GM21576 (cell line): ENCODE measurements around the gene MGAT5B.

Experiments used
- ATAC-seq: cut with Tn5 transposase; IDR thresholded peaks from one replicate; pipeline ENCODE4 v1.9.1; 2021; ENCODE audit warnings: mild to moderate bottlenecking, moderate library complexity; ENCODE audit not compliant: unreplicated experiment

Gene MGAT5B

GRCh38 chr17:76878568-76878967, 10.4 kb downstream of the MGAT5B start:
- ATAC-seq = no peak

GRCh38 chr17:76879254-76879653, 11.1 kb downstream of the MGAT5B start:
- no peak for ATAC-seq

GRCh38 chr17:76879691-76880090, 11.5 kb downstream of the MGAT5B start:
- ATAC-seq = no peak

- ATAC-seq = no peak
These were observed 12.1 kb downstream of the MGAT5B start for GRCh38 chr17:76880268-76880667.

- ATAC-seq = no peak
These were observed 12.8 kb downstream of the MGAT5B start for GRCh38 chr17:76880971-76881370.

- no peak for ATAC-seq
These were observed 13.2 kb downstream of the MGAT5B start for GRCh38 chr17:76881408-76881807.

- no peak for ATAC-seq
These were observed 13.8 kb downstream of the MGAT5B start for GRCh38 chr17:76881966-76882365.

GRCh38 chr17:76883744-76884525, 15.7 kb downstream of the MGAT5B start:
- no peak for ATAC-seq

- no peak for ATAC-seq
These were observed 17.0 kb downstream of the MGAT5B start for GRCh38 chr17:76884995-76885893.

GRCh38 chr17:76885894-76886290, 17.7 kb downstream of the MGAT5B start:
- ATAC-seq = no peak

- ATAC-seq = no peak
These were observed 18.2 kb downstream of the MGAT5B start for GRCh38 chr17:76886395-76886794.

GRCh38 chr17:76887802-76888201, 19.6 kb downstream of the MGAT5B start:
- no peak for ATAC-seq

- no peak for ATAC-seq
These were observed 20.5 kb downstream of the MGAT5B start for GRCh38 chr17:76888661-76889060.

GRCh38 chr17:76889323-76889722, 21.1 kb downstream of the MGAT5B start:
- no peak for ATAC-seq

- ATAC-seq = no peak
These were observed 24.1 kb downstream of the MGAT5B start for GRCh38 chr17:76892329-76892728.

- ATAC-seq = no peak
These were observed 25.6 kb downstream of the MGAT5B start for GRCh38 chr17:76893623-76894334.

- no peak for ATAC-seq
These were observed 26.6 kb downstream of the MGAT5B start for GRCh38 chr17:76894842-76895241.

GRCh38 chr17:76897023-76897422, 28.8 kb downstream of the MGAT5B start:
- no peak for ATAC-seq

- ATAC-seq = no peak
These were observed 31.2 kb downstream of the MGAT5B start for GRCh38 chr17:76899414-76899813.

- no peak for ATAC-seq
These were observed 32.5 kb downstream of the MGAT5B start for GRCh38 chr17:76900723-76901122.

- no peak for ATAC-seq
These were observed 33.5 kb downstream of the MGAT5B start for GRCh38 chr17:76901542-76902197.
